ENCODE data around the gene NLGN3. TPM values are rescaled to one million over a fixed set of nuclear protein-coding genes. Genes with fewer than 3 reads are reported as not detected.

The NLGN3 gene
- total and polyA plus RNA-seq, 2 experiments from 2014 or later = 1.6 to 2.7 TPM

DNA sequence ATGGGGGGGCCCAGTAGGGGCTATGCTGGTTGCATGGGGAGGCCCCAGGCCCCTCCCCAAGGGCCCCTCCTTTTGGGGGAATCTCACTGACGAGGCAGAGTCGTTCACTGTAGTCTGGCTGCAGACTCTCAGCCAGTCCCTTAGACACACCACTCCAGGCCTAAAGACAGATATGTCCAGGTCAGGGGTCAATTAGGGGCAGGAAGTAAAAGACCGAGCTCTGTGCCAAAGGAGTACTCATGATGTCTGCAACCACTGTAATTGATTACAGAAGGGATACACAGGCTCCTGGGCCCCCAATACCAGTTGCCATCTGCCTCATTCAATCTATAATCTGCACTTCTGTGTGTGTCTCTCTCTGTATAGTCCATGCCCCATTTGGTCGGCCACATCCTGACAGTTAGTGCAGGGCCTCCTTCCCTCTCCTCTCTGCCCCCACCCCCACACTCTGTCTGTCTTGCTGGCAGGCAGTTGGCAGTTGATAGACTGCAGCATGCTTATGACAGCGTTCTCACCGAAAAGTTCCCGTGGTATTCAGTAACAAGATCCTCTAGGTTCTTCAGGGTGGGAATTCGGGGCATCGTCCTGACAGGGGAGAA lies 36.8 kb upstream of the NLGN3 start:
- Histone ChIP-seq H2AFZ (no peak overlapping the region), H3K4me3 (no peak overlapping the region), H3K9me2 (replicated peaks; ENCODE audit: insufficient read depth) (no peaks in the 10 kb centered on the region), H4K20me1 (ENCODE audit: insufficient read depth, poor library complexity, severe bottlenecking) (no peaks in the 10 kb centered on the region), H3K79me2 (no peaks in the 10 kb centered on the region), H3K27ac (no peak overlapping the region), H3K4me1 (ENCODE audit: insufficient read depth) (peaks cover 24% of the 10 kb centered on the region), H3K9me3 (ENCODE audit: low read depth) (no peaks in the 10 kb centered on the region), H3K36me3 (replicated peaks; ENCODE audit: insufficient read depth, low read depth) (no peaks in the 10 kb centered on the region), H3K27me3 (no peaks in the 10 kb centered on the region), H3K4me2 (no peak overlapping the region)
- TF ChIP-seq EZH2 (IDR thresholded peaks at IDR 0.05; ENCODE audit: borderline replicate concordance) = no peak
- TF ChIP-seq, protein P1, sequence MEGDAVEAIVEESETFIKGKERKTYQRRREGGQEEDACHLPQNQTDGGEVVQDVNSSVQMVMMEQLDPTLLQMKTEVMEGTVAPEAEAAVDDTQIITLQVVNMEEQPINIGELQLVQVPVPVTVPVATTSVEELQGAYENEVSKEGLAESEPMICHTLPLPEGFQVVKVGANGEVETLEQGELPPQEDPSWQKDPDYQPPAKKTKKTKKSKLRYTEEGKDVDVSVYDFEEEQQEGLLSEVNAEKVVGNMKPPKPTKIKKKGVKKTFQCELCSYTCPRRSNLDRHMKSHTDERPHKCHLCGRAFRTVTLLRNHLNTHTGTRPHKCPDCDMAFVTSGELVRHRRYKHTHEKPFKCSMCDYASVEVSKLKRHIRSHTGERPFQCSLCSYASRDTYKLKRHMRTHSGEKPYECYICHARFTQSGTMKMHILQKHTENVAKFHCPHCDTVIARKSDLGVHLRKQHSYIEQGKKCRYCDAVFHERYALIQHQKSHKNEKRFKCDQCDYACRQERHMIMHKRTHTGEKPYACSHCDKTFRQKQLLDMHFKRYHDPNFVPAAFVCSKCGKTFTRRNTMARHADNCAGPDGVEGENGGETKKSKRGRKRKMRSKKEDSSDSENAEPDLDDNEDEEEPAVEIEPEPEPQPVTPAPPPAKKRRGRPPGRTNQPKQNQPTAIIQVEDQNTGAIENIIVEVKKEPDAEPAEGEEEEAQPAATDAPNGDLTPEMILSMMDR (IDR thresholded peaks at IDR 0.05; ENCODE audit: poor library complexity) = no peak
- TF ChIP-seq EZH2phosphoT487 (IDR thresholded peaks at IDR 0.05; ENCODE audit: low read depth, severe bottlenecking, unreplicated experiment) = no peak
- WGBS (ENCODE audit: low lambda C conversion rate, missing lambda C conversion rate) = 63% methylated on average over 9 of the region's 9 CpGs
- no peak for DNase-seq (ENCODE audit: low spot score)

DNA sequence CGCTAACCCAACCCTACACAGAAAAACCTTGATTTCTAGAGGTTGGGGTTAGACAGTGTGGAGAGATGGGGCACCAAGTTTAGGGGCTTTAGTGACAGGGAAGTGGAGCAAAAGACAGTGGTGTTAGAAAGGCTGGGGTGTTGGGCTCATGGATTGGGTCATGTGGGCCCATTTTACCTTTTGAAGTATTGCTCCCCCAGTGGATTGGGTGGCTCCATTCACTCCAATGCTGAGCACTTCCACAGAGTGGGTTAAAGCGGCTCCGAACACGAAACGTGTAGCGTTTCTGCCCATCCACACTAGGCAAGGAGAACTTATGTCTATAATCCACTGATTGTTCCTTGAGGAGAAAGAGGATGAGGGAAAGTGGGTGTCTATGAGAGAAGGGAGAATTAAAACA lies 35.6 kb upstream of the NLGN3 start:
- Histone ChIP-seq H3K27ac (no peak overlapping the region), H3K4me3 (no peak overlapping the region), H2AFZ (no peak overlapping the region), H4K20me1 (ENCODE audit: insufficient read depth, poor library complexity, severe bottlenecking) (no peaks in the 10 kb centered on the region), H3K4me1 (ENCODE audit: insufficient read depth) (peaks cover 12% of the 10 kb centered on the region), H3K79me2 (no peaks in the 10 kb centered on the region), H3K9me3 (ENCODE audit: low read depth) (no peaks in the 10 kb centered on the region), H3K36me3 (replicated peaks; ENCODE audit: insufficient read depth, low read depth) (no peaks in the 10 kb centered on the region), H3K9me2 (replicated peaks; ENCODE audit: insufficient read depth) (no peaks in the 10 kb centered on the region), H3K4me2 (no peak overlapping the region), H3K27me3 (no peaks in the 10 kb centered on the region)
- 90% methylated on average over 6 of the region's 6 CpGs for WGBS (ENCODE audit: low lambda C conversion rate, missing lambda C conversion rate)
- no peak for DNase-seq (ENCODE audit: low spot score)
- no peak for TF ChIP-seq EZH2 (IDR thresholded peaks at IDR 0.05; ENCODE audit: borderline replicate concordance)
- TF ChIP-seq EZH2phosphoT487 (IDR thresholded peaks at IDR 0.05; ENCODE audit: low read depth, severe bottlenecking, unreplicated experiment) = no peak
- TF ChIP-seq, protein P1 (IDR thresholded peaks at IDR 0.05; ENCODE audit: poor library complexity) = no peak

DNA sequence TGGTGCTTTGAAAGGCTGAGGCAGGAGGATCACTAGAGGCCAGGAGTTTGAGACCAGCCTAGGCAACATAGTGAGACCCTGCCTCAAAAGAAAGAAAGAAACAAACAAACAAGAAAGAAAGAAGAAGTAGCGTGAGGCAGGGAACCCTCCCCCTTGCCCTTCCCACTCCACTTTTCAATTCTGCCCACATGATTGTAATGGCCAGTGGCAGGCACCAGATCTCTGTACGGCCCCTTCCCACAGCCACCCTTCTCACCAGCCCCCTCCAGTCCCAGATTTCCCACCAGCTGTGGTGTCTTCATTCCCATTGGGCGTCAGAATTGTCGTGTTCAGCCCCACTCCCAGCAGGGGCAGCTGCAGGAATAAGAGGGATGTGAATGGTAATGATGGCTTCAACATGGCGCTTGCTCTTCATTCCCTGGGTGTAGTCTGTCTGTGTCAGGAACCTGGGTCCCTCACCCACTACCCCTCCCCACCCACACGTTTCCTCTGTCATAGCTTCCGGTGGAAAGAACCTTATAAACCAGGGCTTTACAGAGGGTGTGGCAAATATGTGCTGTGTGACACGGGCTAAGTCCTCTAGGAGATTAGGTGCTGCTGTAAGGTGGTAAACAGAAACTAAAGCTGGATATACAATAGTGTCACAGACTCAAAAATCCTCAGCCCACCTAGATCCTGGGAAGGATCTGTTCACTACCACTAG lies 33.3 kb upstream of the NLGN3 start, which contains the start of gene IL2RG:
Gene IL2RG (minus strand): TSS at position 437 of the 703 bp plus-strand sequence. CDS start 38 bp downstream, at position 399.
- no peaks in the 10 kb centered on the region for H4K20me1 ChIP-seq (ENCODE audit: insufficient read depth, poor library complexity, severe bottlenecking)
- H3K79me2 ChIP-seq = no peaks in the 10 kb centered on the region
- DNase-seq (ENCODE audit: low spot score) = peak; percentile 56
- H2AFZ ChIP-seq = no peak within 1 kb of the TSS
- H3K36me3 ChIP-seq (replicated peaks; ENCODE audit: insufficient read depth, low read depth) = no peaks in the 10 kb centered on the region
- TF ChIP-seq EZH2phosphoT487 (IDR thresholded peaks at IDR 0.05; ENCODE audit: low read depth, severe bottlenecking, unreplicated experiment) (no peak), EZH2 (IDR thresholded peaks at IDR 0.05; ENCODE audit: borderline replicate concordance) (no peak)
- TF ChIP-seq, protein P1 (IDR thresholded peaks at IDR 0.05; ENCODE audit: poor library complexity) = no peak
- H3K9me3 ChIP-seq (ENCODE audit: low read depth) = no peaks in the 10 kb centered on the region
- no peaks in the 10 kb centered on the region for H3K27me3 ChIP-seq
- H3K4me1 ChIP-seq (ENCODE audit: insufficient read depth) = peaks cover 8% of the 10 kb centered on the region
- no peak within 1 kb of the TSS for H3K4me3 ChIP-seq
- WGBS (ENCODE audit: low lambda C conversion rate, missing lambda C conversion rate) = 68% methylated on average over 8 of the region's 8 CpGs
- no peaks in the 10 kb centered on the region for H3K9me2 ChIP-seq (replicated peaks; ENCODE audit: insufficient read depth)
- peak within 1 kb of the TSS; percentile 41 for H3K4me2 ChIP-seq
- peak within 1 kb of the TSS; percentile 90 for H3K27ac ChIP-seq

Data from hepatocyte (in vitro differentiated cells).